ENCODE data around the gene CDKL4. TPM values are rescaled to one million over a fixed set of nuclear protein-coding genes. Genes with fewer than 3 reads are reported as not detected.

Gene CDKL4
- total RNA-seq, 2 experiments from 2014 or later = 0.75 TPM; not detected in 1

- H3K9me3 ChIP-seq (ENCODE audit: control insufficient read depth in 1 of 2, insufficient read depth in 1 of 2, low read length in 2 of 2) = no peaks in the 10 kb centered on the region
- TF ChIP-seq, protein P1, sequence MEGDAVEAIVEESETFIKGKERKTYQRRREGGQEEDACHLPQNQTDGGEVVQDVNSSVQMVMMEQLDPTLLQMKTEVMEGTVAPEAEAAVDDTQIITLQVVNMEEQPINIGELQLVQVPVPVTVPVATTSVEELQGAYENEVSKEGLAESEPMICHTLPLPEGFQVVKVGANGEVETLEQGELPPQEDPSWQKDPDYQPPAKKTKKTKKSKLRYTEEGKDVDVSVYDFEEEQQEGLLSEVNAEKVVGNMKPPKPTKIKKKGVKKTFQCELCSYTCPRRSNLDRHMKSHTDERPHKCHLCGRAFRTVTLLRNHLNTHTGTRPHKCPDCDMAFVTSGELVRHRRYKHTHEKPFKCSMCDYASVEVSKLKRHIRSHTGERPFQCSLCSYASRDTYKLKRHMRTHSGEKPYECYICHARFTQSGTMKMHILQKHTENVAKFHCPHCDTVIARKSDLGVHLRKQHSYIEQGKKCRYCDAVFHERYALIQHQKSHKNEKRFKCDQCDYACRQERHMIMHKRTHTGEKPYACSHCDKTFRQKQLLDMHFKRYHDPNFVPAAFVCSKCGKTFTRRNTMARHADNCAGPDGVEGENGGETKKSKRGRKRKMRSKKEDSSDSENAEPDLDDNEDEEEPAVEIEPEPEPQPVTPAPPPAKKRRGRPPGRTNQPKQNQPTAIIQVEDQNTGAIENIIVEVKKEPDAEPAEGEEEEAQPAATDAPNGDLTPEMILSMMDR (IDR thresholded peaks at IDR 0.05) = no peak
- intact Hi-C loops (cut with DNase I, micrococcal nuclease) = loop anchor here (2.0 to 5.0 kb wide), 2 partner anchors 21 to 36 kb away; no protein-coding TSS in a partner anchor
- H3K4me3 ChIP-seq (ENCODE audit: low read length) = no peak overlapping the region
- ChIA-PET CTCF (interaction anchor here (0.7 kb wide), 1 partner anchor 56 kb away, joined by 3 read pairs; no protein-coding TSS in a partner anchor), POLR2A (no interaction called here)
- H3K4me1 ChIP-seq (ENCODE audit: insufficient read depth, low read length) = no peaks in the 10 kb centered on the region
- no peaks in the 10 kb centered on the region for H3K36me3 Mint-ChIP-seq (ENCODE audit: low read depth)
- H3K27me3 Mint-ChIP-seq = no peaks in the 10 kb centered on the region
- no peaks in the 10 kb centered on the region for H3K27me3 ChIP-seq (ENCODE audit: control insufficient read depth in 1 of 2, insufficient read depth in 2 of 2, low read length in 2 of 2)
- no peak overlapping the region for H3K4me3 Mint-ChIP-seq
- no peak overlapping the region for H3K27ac Mint-ChIP-seq
- ATAC-seq (ENCODE audit: poor library complexity) (no peak), DNase-seq (no peak)
- H3K27ac ChIP-seq (ENCODE audit: low read depth in 1 of 2, low read length in 2 of 2) = no peak overlapping the region
- H3K9me3 Mint-ChIP-seq = no peaks in the 10 kb centered on the region
- no peaks in the 10 kb centered on the region for H3K4me1 Mint-ChIP-seq (ENCODE audit: low read depth)
- no peaks in the 10 kb centered on the region for H3K36me3 ChIP-seq (ENCODE audit: insufficient read depth, low read length)
Measured at GRCh38 chr2:39171621-39172020, 72.1 kb downstream of the CDKL4 start.

GRCh38 chr2:39164089-39164488, 79.7 kb downstream of the CDKL4 start:
- intact Hi-C loops (cut with DNase I, micrococcal nuclease) = no loop called here
- ChIA-PET CTCF (no interaction called here), POLR2A (no interaction called here)
- H3K9me3 Mint-ChIP-seq = no peaks in the 10 kb centered on the region
- no peaks in the 10 kb centered on the region for H3K4me1 ChIP-seq (ENCODE audit: insufficient read depth, low read length)
- H3K36me3 ChIP-seq (ENCODE audit: insufficient read depth, low read length) = no peaks in the 10 kb centered on the region
- H3K27ac ChIP-seq (ENCODE audit: low read depth in 1 of 2, low read length in 2 of 2) = no peak overlapping the region
- DNase-seq = no peak
- H3K27me3 ChIP-seq (ENCODE audit: control insufficient read depth in 1 of 2, insufficient read depth in 2 of 2, low read length in 2 of 2) = no peaks in the 10 kb centered on the region
- no peak overlapping the region for H3K4me3 Mint-ChIP-seq
- TF ChIP-seq, protein P1 (IDR thresholded peaks at IDR 0.05) = no peak
- no peaks in the 10 kb centered on the region for H3K36me3 Mint-ChIP-seq (ENCODE audit: low read depth)
- H3K9me3 ChIP-seq (ENCODE audit: control insufficient read depth in 1 of 2, insufficient read depth in 1 of 2, low read length in 2 of 2) = no peaks in the 10 kb centered on the region
- no peak overlapping the region for H3K27ac Mint-ChIP-seq
- no peaks in the 10 kb centered on the region for H3K4me1 Mint-ChIP-seq (ENCODE audit: low read depth)
- H3K4me3 ChIP-seq (ENCODE audit: low read length) = no peak overlapping the region
- no peaks in the 10 kb centered on the region for H3K27me3 Mint-ChIP-seq
- ATAC-seq (ENCODE audit: poor library complexity) = no peak

- no peaks in the 10 kb centered on the region for H3K4me1 ChIP-seq (ENCODE audit: insufficient read depth, low read length)
- ChIA-PET CTCF (no interaction called here), POLR2A (no interaction called here)
- H3K4me3 ChIP-seq (ENCODE audit: low read length) = no peak overlapping the region
- H3K27ac Mint-ChIP-seq = no peak overlapping the region
- intact Hi-C loops (cut with DNase I, micrococcal nuclease) = no loop called here
- H3K27ac ChIP-seq (ENCODE audit: low read depth in 1 of 2, low read length in 2 of 2) = no peak overlapping the region
- H3K36me3 Mint-ChIP-seq (ENCODE audit: low read depth) = no peaks in the 10 kb centered on the region
- ATAC-seq (ENCODE audit: poor library complexity) (no peak), DNase-seq (no peak)
- H3K9me3 Mint-ChIP-seq = no peaks in the 10 kb centered on the region
- TF ChIP-seq, protein P1 (IDR thresholded peaks at IDR 0.05) = no peak
- no peaks in the 10 kb centered on the region for H3K27me3 Mint-ChIP-seq
- no peaks in the 10 kb centered on the region for H3K4me1 Mint-ChIP-seq (ENCODE audit: low read depth)
- no peaks in the 10 kb centered on the region for H3K27me3 ChIP-seq (ENCODE audit: control insufficient read depth in 1 of 2, insufficient read depth in 2 of 2, low read length in 2 of 2)
- no peaks in the 10 kb centered on the region for H3K36me3 ChIP-seq (ENCODE audit: insufficient read depth, low read length)
- no peak overlapping the region for H3K4me3 Mint-ChIP-seq
- H3K9me3 ChIP-seq (ENCODE audit: control insufficient read depth in 1 of 2, insufficient read depth in 1 of 2, low read length in 2 of 2) = no peaks in the 10 kb centered on the region
Measured at GRCh38 chr2:39160982-39161381, 82.8 kb downstream of the CDKL4 start.
